Measurements from ENCODE around the gene CLDN22.

The CLDN22 gene

DNA sequence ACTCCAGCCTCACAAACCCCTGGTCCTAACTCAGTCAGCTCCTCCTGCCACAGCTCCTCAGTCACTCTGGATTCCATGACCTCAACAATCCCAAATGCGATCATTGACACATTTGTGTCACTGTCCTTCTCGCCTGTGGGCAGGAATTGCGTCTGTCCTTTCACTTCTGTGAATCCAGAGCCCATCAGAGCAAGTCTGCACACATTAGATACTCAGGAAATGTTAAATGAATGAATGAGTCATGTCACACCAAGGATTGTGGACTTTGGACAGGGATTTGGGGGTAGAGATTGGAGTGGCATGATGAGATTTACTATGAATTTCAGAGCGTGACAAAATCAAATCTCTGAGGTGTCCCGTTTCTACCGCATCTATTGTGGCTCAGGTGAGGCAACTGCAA lies 13.9 kb upstream of the CLDN22 start (continued):
- peak; percentile 51 for TF ChIP-seq GLIS1 (tag by site-specific recombination; IDR thresholded peaks at IDR 0.05)
- TF ChIP-seq, protein P1, sequence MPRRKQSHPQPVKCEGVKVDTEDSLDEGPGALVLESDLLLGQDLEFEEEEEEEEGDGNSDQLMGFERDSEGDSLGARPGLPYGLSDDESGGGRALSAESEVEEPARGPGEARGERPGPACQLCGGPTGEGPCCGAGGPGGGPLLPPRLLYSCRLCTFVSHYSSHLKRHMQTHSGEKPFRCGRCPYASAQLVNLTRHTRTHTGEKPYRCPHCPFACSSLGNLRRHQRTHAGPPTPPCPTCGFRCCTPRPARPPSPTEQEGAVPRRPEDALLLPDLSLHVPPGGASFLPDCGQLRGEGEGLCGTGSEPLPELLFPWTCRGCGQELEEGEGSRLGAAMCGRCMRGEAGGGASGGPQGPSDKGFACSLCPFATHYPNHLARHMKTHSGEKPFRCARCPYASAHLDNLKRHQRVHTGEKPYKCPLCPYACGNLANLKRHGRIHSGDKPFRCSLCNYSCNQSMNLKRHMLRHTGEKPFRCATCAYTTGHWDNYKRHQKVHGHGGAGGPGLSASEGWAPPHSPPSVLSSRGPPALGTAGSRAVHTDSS (tag by site-specific recombination; IDR thresholded peaks at IDR 0.05), result no peak
- TF ChIP-seq, protein P2, sequence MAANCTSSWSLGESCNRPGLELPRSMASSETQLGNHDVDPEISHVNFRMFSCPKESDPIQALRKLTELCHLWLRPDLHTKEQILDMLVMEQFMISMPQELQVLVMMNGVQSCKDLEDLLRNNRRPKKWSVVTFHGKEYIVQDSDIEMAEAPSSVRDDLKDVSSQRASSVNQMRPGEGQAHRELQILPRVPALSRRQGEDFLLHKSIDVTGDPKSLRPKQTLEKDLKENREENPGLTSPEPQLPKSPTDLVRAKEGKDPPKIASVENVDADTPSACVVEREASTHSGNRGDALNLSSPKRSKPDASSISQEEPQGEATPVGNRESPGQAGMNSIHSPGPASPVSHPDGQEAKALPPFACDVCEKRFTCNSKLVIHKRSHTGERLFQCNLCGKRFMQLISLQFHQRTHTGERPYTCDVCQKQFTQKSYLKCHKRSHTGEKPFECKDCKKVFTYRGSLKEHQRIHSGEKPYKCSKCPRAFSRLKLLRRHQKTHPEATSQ (tag by site-specific recombination; IDR thresholded peaks at IDR 0.05), result no peak
- no peak for TF ChIP-seq ZBTB48 (tag by site-specific recombination; IDR thresholded peaks at IDR 0.05)
- TF ChIP-seq, protein P3, sequence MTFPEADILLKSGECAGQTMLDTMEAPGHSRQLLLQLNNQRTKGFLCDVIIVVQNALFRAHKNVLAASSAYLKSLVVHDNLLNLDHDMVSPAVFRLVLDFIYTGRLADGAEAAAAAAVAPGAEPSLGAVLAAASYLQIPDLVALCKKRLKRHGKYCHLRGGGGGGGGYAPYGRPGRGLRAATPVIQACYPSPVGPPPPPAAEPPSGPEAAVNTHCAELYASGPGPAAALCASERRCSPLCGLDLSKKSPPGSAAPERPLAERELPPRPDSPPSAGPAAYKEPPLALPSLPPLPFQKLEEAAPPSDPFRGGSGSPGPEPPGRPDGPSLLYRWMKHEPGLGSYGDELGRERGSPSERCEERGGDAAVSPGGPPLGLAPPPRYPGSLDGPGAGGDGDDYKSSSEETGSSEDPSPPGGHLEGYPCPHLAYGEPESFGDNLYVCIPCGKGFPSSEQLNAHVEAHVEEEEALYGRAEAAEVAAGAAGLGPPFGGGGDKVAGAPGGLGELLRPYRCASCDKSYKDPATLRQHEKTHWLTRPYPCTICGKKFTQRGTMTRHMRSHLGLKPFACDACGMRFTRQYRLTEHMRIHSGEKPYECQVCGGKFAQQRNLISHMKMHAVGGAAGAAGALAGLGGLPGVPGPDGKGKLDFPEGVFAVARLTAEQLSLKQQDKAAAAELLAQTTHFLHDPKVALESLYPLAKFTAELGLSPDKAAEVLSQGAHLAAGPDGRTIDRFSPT (tag by site-specific recombination; IDR thresholded peaks at IDR 0.05), result no peak
- TF ChIP-seq, protein P4, sequence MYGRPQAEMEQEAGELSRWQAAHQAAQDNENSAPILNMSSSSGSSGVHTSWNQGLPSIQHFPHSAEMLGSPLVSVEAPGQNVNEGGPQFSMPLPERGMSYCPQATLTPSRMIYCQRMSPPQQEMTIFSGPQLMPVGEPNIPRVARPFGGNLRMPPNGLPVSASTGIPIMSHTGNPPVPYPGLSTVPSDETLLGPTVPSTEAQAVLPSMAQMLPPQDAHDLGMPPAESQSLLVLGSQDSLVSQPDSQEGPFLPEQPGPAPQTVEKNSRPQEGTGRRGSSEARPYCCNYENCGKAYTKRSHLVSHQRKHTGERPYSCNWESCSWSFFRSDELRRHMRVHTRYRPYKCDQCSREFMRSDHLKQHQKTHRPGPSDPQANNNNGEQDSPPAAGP (tag by site-specific recombination; IDR thresholded peaks at IDR 0.05), result no peak
- no peak for TF ChIP-seq ZNF585B (tag by site-specific recombination; IDR thresholded peaks at IDR 0.05)
- TF ChIP-seq, protein P5, sequence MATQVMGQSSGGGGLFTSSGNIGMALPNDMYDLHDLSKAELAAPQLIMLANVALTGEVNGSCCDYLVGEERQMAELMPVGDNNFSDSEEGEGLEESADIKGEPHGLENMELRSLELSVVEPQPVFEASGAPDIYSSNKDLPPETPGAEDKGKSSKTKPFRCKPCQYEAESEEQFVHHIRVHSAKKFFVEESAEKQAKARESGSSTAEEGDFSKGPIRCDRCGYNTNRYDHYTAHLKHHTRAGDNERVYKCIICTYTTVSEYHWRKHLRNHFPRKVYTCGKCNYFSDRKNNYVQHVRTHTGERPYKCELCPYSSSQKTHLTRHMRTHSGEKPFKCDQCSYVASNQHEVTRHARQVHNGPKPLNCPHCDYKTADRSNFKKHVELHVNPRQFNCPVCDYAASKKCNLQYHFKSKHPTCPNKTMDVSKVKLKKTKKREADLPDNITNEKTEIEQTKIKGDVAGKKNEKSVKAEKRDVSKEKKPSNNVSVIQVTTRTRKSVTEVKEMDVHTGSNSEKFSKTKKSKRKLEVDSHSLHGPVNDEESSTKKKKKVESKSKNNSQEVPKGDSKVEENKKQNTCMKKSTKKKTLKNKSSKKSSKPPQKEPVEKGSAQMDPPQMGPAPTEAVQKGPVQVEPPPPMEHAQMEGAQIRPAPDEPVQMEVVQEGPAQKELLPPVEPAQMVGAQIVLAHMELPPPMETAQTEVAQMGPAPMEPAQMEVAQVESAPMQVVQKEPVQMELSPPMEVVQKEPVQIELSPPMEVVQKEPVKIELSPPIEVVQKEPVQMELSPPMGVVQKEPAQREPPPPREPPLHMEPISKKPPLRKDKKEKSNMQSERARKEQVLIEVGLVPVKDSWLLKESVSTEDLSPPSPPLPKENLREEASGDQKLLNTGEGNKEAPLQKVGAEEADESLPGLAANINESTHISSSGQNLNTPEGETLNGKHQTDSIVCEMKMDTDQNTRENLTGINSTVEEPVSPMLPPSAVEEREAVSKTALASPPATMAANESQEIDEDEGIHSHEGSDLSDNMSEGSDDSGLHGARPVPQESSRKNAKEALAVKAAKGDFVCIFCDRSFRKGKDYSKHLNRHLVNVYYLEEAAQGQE (tag by site-specific recombination; IDR thresholded peaks at IDR 0.05), result peak; percentile 36; the same call in 1 of the 2 replicates
- TF ChIP-seq, protein P6, sequence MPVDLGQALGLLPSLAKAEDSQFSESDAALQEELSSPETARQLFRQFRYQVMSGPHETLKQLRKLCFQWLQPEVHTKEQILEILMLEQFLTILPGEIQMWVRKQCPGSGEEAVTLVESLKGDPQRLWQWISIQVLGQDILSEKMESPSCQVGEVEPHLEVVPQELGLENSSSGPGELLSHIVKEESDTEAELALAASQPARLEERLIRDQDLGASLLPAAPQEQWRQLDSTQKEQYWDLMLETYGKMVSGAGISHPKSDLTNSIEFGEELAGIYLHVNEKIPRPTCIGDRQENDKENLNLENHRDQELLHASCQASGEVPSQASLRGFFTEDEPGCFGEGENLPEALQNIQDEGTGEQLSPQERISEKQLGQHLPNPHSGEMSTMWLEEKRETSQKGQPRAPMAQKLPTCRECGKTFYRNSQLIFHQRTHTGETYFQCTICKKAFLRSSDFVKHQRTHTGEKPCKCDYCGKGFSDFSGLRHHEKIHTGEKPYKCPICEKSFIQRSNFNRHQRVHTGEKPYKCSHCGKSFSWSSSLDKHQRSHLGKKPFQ (tag by site-specific recombination; IDR thresholded peaks at IDR 0.05), result no peak
- TF ChIP-seq, protein P7, sequence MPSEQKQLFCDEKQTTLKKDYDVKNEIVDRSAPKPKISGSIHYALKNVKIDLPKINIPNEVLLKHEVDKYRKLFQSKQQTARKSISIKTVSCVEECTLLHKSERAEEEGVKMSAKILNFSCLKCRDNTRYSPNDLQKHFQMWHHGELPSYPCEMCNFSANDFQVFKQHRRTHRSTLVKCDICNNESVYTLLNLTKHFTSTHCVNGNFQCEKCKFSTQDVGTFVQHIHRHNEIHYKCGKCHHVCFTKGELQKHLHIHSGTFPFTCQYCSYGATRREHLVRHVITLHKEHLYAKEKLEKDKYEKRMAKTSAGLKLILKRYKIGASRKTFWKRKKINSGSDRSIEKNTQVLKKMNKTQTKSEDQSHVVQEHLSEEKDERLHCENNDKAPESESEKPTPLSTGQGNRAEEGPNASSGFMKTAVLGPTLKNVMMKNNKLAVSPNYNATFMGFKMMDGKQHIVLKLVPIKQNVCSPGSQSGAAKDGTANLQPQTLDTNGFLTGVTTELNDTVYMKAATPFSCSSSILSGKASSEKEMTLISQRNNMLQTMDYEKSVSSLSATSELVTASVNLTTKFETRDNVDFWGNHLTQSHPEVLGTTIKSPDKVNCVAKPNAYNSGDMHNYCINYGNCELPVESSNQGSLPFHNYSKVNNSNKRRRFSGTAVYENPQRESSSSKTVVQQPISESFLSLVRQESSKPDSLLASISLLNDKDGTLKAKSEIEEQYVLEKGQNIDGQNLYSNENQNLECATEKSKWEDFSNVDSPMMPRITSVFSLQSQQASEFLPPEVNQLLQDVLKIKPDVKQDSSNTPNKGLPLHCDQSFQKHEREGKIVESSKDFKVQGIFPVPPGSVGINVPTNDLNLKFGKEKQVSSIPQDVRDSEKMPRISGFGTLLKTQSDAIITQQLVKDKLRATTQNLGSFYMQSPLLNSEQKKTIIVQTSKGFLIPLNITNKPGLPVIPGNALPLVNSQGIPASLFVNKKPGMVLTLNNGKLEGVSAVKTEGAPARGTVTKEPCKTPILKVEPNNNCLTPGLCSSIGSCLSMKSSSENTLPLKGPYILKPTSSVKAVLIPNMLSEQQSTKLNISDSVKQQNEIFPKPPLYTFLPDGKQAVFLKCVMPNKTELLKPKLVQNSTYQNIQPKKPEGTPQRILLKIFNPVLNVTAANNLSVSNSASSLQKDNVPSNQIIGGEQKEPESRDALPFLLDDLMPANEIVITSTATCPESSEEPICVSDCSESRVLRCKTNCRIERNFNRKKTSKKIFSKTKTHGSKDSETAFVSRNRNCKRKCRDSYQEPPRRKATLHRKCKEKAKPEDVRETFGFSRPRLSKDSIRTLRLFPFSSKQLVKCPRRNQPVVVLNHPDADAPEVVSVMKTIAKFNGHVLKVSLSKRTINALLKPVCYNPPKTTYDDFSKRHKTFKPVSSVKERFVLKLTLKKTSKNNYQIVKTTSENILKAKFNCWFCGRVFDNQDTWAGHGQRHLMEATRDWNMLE (tag by site-specific recombination; conservative IDR thresholded peaks at IDR 0.05; ENCODE audit: low read depth), result no peak
- TF ChIP-seq SALL2 (tag by site-specific recombination; IDR thresholded peaks at IDR 0.05; ENCODE audit: borderline replicate concordance), result no peak
- no peak for TF ChIP-seq ZNF394 (tag by site-specific recombination; IDR thresholded peaks at IDR 0.05; ENCODE audit: borderline replicate concordance)
- TF ChIP-seq SETDB1 (IDR thresholded peaks at IDR 0.05; ENCODE audit: insufficient read length, low read length), result no peak
- TF ChIP-seq ZFP3 (tag by site-specific recombination; IDR thresholded peaks at IDR 0.05; ENCODE audit: low read depth), result no peak
- TF ChIP-seq, protein P8, sequence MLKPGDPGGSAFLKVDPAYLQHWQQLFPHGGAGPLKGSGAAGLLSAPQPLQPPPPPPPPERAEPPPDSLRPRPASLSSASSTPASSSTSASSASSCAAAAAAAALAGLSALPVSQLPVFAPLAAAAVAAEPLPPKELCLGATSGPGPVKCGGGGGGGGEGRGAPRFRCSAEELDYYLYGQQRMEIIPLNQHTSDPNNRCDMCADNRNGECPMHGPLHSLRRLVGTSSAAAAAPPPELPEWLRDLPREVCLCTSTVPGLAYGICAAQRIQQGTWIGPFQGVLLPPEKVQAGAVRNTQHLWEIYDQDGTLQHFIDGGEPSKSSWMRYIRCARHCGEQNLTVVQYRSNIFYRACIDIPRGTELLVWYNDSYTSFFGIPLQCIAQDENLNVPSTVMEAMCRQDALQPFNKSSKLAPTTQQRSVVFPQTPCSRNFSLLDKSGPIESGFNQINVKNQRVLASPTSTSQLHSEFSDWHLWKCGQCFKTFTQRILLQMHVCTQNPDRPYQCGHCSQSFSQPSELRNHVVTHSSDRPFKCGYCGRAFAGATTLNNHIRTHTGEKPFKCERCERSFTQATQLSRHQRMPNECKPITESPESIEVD (tag by site-specific recombination; IDR thresholded peaks at IDR 0.05), result no peak
- TF ChIP-seq ZNF623 (tag by site-specific recombination; IDR thresholded peaks at IDR 0.05), result no peak
- no peak for TF ChIP-seq ZNF350 (tag by site-specific recombination; IDR thresholded peaks at IDR 0.05)
- no peak for TF ChIP-seq ZNF660 (tag by site-specific recombination; IDR thresholded peaks at IDR 0.05)
- TF ChIP-seq HOXD13 (CRISPR knock-in tag; IDR thresholded peaks at IDR 0.05; ENCODE audit: borderline replicate concordance), result no peak
- TF ChIP-seq ZNF664 (tag by site-specific recombination; IDR thresholded peaks at IDR 0.05), result peak; percentile 11; the same call in 1 of the 2 replicates
- TF ChIP-seq ZNF600 (tag by site-specific recombination; IDR thresholded peaks at IDR 0.05), result peak; percentile 65
- peak; percentile 87 for TF ChIP-seq GFI1B (tag by site-specific recombination; IDR thresholded peaks at IDR 0.05)
